ENCODE results near the gene FAT1.

DNA sequence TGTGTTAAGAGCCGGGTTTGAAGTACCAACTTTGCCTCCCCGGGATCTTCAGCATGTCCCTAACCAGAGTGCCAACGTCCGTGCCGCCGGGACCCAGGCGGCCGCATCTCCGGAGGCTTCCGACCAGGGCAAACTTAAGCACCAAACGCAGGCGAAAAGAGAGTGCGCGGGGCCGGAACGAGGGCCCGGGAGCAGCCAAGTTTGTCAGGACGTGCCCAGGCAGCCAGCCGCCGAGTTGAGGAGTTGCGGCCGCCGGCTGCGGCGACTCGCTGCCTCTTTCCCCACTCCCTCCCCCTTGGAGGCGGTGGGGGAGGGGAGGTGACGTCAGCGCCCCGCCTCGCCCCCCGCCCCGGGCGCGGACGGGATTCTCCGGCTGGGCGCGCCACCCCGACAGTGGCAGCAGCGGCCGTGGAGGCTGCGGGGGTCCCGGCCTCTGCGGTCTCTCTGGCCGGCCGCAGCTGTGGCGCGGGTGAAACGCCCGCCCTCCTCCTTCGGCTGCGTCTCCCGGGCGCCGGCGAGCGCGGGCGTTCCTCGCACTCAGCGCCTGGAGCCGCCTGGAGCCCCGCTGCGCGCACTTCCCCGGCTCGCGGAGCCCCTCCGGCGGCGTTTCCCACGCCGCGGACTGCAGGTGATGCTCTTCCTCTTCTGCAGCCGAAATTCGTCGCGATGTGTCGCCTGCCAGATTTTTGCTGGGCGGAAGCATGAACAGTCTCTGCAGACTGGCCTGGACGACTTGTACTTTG, 2.9 kb upstream of the FAT1 start:
- TF ChIP-seq, protein P1, sequence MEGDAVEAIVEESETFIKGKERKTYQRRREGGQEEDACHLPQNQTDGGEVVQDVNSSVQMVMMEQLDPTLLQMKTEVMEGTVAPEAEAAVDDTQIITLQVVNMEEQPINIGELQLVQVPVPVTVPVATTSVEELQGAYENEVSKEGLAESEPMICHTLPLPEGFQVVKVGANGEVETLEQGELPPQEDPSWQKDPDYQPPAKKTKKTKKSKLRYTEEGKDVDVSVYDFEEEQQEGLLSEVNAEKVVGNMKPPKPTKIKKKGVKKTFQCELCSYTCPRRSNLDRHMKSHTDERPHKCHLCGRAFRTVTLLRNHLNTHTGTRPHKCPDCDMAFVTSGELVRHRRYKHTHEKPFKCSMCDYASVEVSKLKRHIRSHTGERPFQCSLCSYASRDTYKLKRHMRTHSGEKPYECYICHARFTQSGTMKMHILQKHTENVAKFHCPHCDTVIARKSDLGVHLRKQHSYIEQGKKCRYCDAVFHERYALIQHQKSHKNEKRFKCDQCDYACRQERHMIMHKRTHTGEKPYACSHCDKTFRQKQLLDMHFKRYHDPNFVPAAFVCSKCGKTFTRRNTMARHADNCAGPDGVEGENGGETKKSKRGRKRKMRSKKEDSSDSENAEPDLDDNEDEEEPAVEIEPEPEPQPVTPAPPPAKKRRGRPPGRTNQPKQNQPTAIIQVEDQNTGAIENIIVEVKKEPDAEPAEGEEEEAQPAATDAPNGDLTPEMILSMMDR (IDR thresholded peaks at IDR 0.05) = no peak
- TF ChIP-seq POLR2AphosphoS5 (IDR thresholded peaks at IDR 0.05; ENCODE audit: insufficient read depth in 1 of 2, low read depth in 1 of 2) (peak in 1 of 2 donors; percentile 91), POLR2A (IDR thresholded peaks at IDR 0.05) (peak in 1 of 2 donors; percentile 57)
